Stimulated activated CD4-positive, alpha-beta T cell treated with anti-CD3 and anti-CD28 coated beads, Interleukin-12 subunit alpha, Interleukin-12 subunit beta, amount 100 ng/mL, for 48 hours (primary cell): Measurements from ENCODE around the gene DENND6B.

Experiments used
- DNase-seq, 3 donors: peaks; one replicate each; pipeline ENCODE4 v3.0.0-alpha.2; 2020; ENCODE audit warnings: low read depth in 2 of 3, low spot score in 1 of 3

DENND6B gene

GRCh38 chr22:50289151-50289941 is 37.5 kb downstream of the DENND6B start:
- DNase-seq, result no peak

- no peak for DNase-seq
Observed at GRCh38 chr22:50287731-50288130, 39.1 kb downstream of the DENND6B start.

DNA sequence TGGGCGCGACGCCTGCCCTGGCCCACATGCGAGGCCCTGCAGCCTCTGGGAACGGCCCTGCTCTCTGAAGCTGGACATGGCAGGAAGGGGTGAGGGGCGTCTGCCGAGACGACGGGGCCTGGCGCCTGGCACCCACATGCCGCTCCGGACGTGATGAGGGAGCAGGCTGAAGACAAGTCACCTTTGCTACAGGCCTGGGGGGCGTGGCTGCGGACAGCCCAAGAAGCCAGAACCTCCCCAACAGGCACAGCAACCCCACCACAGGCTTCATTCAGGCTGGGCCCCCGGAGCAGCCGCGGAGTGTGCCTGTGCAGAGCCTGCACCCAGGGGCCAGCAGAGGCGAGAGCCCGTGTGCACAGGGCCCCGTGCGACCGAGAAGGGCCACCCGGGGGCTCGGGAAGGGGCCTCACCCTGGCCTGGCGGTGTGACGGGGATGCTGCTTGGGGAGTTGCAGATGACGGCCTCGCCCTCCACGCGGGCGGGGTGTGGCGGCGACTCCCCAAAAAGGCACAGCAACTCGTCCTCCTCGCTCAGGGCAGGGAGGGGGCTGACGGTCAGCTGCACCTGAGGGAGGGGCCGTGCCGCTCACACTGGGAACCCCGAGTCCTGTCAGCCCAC is 40.0 kb downstream of the DENND6B start:
- no peak for DNase-seq

GRCh38 chr22:50286275-50286674 is 40.5 kb downstream of the DENND6B start:
- no peak for DNase-seq

DNA sequence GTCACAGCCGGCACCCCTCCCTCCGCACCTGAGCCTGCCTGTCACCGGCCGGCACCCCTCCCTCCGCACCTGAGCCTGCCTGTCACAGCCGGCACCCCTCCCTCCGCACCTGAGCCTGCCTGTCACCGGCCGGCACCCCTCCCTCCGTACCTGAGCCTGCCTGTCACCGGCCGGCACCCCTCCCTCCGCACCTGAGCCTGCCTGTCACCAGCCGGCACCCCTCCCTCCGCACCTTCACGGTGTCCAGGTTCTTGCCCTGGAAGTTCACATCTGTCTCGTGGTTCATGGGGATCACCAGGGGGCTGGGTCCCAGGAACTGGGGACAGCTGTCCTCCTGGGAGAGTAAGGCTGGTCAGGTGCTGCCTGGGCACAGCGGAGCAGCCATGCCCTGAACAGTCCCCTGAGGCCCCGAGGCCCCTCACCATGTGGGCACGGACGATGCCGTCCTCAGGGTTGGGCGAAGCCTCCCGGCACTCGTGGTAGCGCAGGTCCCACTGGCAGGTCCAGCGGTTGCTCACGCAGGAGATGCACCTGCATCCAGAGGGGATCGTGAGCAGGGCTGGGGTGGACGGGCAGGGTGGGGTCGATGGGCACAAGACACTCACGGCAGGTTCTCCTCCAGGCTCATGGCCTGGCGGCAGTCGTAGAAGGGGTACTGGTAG is 41.1 kb downstream of the DENND6B start:
- no peak for DNase-seq

DNA sequence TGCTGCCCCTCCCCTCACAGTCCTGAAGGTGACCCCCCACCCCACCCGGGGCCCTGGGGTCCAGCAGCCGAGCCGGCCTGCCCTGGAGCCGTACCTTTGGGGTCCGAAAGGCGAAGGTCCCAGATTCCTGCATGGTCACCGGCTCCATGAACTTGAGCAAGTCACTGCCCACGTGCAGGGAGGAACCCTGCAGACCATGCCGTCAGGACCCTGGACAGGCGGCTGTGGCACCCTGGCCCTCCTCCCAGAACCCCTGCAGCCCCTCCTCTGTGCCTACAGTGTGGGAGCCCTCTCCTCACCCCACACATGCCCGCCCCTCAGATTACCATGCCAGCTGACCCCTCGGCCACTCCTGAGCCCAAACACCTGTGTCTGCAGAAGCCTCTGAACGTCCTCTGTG is 42.3 kb downstream of the DENND6B start:
- no peak for DNase-seq

DNA sequence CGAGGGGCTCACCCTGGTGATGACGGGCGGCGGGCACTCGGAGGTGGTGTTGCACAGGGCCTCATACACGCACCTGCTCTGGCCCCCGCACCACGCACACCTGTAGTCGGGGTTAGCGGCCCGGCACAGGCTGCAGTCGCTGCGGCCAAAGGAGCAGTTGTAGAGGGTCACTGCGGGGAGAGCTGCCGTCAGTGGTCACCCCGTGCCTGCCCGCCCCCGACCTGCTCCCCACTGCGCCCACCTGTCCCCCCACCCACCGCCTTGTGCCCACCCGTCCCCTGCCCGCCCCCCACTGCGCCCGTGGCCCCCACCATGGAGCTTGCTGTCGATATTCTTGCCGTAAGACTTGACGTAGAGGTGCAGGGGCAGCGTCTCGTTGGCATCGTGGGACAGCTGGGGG is 43.0 kb downstream of the DENND6B start:
- DNase-seq, result no peak

- DNase-seq, result no peak
Observed at GRCh38 chr22:50282361-50283155, 44.3 kb downstream of the DENND6B start.

DNA sequence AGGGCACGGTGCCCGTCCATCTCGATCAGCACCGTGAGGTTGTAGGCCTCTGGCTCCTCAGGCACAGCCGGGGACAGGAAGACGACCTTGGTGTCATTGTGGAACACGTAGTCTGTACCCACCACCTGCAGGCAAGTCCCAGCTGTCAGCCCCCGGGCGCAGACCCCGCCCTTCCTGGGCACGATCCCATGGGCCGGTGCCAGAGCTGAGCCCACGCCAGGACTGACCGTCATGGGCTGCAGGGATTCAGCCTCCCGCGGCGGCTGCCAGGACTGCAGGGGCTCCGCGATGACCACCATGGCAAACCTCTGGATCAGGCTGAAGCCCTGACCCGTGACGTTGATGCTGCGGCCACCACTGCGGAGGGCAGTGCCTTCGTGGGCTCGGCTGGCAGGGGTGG is 44.9 kb downstream of the DENND6B start:
- DNase-seq, result no peak

- DNase-seq, result no peak
Observed at GRCh38 chr22:50281384-50281760, 45.4 kb downstream of the DENND6B start.

DNA sequence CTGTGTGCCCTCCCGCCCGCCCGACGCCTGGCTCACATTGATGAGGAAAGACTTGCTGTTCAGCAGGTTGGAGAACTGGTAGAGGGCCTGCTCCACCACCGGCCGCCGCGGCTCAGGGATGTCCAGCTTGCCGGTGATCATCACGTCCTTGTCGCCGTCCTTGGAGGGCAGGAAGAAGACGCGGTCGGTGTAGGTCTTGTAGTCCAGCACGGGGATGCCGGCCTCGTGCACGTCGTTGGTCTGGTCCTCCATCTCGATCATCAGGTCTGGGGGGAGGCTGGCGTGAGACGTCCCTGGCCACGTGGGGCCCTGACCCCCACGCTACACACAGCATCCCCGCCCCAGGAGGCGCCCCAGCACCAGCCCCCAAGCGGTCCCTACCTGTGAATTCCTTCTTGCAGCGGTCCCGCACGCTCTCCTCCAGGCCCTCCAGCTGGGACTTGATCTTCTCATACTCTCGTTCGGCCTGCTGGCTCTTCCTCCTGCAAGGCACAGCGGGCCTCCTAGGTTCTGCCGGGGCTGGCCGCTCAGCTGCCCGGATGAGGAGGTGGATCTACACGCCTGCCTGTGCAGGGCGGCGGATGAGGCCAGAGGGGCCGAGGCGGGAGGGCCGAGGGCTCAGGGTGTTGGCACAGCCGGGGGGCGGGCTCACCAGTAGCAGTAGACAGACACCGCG is 46.0 kb downstream of the DENND6B start:
- DNase-seq, result no peak

DNA sequence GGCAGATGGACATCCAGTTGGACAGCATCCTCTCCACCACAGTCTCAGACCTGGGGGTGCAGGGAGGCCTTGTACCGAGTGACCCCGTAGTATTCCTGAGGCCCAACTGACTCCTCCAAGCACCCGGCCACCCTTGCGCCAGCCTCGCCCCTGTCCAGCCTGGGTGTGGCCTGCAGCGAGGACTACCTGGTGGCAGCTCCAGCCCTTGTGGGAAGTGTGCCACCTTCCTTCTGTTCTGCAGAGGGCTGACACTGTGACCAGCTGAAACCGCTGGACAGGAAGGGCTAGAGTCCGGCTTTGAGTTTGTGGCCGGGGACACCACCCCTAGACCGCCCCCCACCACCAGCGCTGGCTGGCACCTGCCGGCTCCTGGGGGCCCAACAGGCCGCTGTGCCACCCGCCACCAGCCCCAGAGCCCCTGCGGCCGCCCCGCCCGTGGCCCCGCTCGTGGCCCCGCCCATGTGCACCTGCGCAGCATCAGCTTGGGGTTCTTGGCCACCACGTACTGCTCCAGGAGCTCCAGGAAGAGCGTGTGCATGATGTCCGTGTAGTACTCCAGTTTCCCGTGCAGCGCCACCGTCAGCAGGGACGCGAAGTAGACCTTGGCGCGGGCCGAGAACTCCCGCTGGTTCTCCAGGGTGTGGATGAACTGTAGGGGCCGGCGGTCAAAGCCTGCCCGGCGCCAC is 46.6 kb downstream of the DENND6B start:
- no peak for DNase-seq

DNA sequence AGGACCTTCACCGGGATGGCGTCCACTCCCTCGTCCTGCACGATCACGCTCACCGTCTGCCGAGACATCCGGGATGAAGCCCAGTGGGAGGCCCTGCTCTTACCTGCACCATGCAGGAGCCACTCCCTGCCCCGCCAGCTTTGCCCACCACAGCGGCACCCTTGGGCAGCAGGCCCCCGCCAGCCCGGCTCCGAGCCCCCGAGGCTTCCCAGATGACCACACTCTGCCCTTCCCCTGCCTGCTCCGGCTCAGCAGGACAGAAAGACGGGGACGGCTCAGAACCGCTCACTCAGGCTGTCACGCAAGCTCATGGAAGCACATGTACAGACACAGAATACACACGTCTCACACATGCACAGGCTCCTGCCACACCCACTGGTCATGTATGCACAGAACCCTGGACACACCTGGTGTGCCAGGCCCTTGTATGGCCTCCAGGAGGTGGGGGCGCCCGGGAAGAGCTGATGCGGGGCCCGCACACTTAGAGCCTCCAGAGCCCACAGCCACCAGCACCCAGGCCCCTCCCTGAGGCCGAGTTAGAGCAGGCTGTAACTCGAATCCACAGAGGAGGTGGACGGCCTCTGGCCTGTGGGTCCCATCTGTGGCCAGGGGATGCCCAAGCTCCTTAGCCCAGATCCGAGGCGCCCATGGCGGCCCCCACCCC is 47.7 kb downstream of the DENND6B start:
- DNase-seq, result no peak

DNA sequence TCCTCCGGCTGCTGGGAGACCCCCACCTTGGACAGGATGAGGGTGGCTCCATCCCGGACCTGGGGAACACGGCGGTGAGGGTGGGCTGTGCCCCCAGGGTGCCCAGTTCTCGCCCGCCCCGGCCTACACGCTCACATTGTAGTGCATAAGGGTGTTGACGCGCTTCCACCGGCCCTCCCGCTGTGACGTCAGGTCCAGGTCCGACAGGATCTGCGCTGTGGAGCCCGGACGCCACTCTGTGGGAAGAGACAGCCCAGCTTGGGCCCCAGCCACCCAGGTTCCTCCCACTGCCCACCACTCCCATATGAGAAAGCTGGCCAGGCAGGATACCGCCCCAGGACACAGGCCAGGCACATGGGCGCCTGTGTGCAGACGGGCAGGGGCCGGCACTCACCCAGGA is 48.4 kb downstream of the DENND6B start:
- DNase-seq, result no peak

GRCh38 chr22:50277761-50278160 is 49.1 kb downstream of the DENND6B start:
- no peak for DNase-seq

- DNase-seq, result peak in 1 of 3 donors; percentile 35
Observed at GRCh38 chr22:50276143-50276542, 50.7 kb downstream of the DENND6B start.

GRCh38 chr22:50275181-50276055 is 51.4 kb downstream of the DENND6B start:
- no peak for DNase-seq

GRCh38 chr22:50274771-50275170 is 52.0 kb downstream of the DENND6B start:
- no peak for DNase-seq

DNA sequence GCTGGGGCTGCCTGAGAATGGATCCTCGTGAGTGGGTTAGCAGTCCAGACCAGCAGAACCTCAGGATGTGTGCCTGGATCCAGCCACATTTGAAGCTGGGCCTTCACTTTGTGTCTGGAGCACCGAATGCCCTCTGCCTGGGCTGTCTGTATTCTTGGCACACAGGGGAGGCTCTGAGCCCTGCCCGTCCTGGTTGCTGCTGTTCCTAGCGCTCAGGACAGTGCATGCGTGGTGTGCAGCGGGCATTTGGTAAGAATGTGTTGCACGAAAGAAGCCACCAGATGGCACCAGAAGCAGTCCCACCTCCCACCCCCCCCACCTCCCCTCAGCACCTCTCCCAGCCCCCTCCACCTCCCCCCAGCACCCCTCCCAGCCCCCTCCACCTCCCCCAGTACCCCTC is 52.5 kb downstream of the DENND6B start:
- peak in 1 of 3 donors; percentile 24 for DNase-seq
